Measurements from ENCODE around the gene KYAT1.
"Not testable (repeated sequence)": the region's sequence is repeated elsewhere in the genome, so short reads cannot be mapped to it uniquely, and the experiment has no call there.

DNA sequence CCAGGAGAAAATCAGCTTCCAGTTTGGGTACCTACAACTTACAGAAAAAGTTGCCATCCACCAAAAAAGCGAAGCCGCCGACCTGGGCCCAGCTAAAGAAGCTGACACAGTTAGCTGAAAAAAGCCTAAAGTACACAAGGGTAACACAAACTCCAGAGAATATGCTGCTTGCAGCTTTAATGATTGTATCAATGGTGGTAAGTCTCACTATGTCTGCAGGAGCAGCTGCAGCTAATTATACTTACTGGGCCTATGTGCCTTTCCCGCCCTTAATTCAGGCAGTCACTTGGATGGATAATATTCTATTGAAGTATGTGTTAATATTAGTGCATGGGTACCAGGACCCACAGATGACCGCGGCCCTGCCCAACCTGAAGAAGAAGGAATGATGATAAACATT, 27.3 kb downstream of the KYAT1 start:
- not testable (repeated sequence) for TF ChIP-seq POLR2AphosphoS5 (IDR thresholded peaks at IDR 0.05; ENCODE audit: borderline replicate concordance, low read depth, low read length); EZH2 (IDR thresholded peaks at IDR 0.05)
